GM19043 (cell line): Measurements from ENCODE around the gene SHC4.
"Not testable (repeated sequence)": the region's sequence is repeated elsewhere in the genome, so short reads cannot be mapped to it uniquely, and the experiment has no call there.

ENCODE experiments used
- ATAC-seq: cut with Tn5 transposase; IDR thresholded peaks from one replicate; pipeline ENCODE4 v1.9.1; 2021; ENCODE audit warnings: low read depth; ENCODE audit not compliant: unreplicated experiment

Gene SHC4

GRCh38 chr15:48855501-48856440 is 107.9 kb downstream of the SHC4 start:
- ATAC-seq, result no peak

DNA sequence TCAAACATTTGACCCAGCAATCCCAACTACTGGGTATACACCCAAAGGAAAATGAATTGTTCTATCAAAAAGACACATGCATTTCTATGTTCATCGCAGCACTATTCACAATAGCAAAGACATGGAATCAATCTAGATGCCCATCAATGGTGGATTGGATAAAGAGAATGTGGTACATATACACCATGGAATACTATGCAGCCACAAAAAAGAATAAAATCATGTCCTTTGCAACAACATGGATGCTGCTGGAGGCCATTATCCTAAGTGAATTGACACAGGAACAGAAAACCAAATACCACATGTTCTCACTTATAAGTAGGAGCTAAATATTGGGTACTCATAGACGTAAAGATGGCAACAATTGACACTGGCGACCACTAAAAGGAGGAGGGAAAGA is 109.3 kb downstream of the SHC4 start:
- not testable (repeated sequence) for ATAC-seq

- no peak for ATAC-seq
Observed at GRCh38 chr15:48851956-48852355, 111.8 kb downstream of the SHC4 start.

GRCh38 chr15:48850648-48851047 is 113.1 kb downstream of the SHC4 start:
- ATAC-seq, result no peak

- ATAC-seq, result no peak
Observed at GRCh38 chr15:48845123-48845522, 118.6 kb downstream of the SHC4 start.

- ATAC-seq, result no peak
Observed at GRCh38 chr15:48842501-48842900, 121.2 kb downstream of the SHC4 start.

- ATAC-seq, result no peak
Observed at GRCh38 chr15:48834756-48835155, 129.0 kb downstream of the SHC4 start.

DNA sequence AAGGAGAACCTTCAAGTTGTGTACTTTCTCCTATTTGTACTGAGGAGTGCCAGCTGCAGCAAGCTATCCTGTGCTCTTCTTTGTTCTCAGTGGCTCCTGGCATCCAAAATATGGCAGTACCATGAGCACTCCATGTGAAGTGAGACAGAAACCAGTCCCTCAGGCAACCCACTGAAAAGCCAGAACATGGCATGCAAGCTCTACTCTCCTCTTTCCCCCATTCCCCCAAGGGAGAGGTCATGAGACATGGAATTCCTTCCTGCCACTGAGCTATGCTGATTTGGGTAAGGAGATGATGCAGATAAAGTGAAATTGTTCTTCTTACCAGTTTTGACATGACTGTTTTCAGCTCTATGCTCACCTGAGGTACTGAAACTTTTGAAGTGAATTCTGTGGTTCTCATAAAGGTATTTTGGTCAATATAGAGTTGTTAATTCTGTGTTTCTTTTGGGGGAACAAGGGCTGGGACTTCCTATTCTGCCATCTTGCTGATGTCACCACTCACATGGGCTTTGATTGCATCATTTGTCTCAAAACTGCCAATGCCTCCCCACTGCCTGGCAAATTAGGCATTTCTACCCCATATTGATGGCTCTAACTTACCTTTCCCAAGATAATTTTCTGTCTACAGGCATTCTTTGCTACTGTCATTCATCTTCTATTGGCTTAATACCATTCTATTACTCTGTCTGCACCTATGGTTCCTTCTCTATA is 130.0 kb downstream of the SHC4 start:
- ATAC-seq, result no peak

DNA sequence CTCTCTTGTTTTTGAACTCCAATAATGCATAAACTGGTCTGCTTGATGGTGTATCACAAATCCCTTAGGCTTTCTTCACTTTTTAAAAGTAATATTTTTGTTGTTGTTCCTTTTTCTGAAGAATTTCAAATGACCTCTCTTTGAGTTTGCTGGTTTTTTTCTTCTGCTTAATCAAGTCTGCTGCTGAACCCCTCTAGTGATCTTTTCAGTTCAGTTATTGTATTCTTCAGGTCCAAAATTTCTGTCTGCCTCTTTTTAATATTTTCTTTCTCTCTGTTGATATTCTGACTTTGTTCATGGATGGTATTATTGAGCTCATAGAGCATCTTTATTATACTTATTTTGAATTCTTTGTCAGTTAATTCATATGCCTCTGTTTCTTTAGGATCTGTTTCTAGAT is 131.1 kb downstream of the SHC4 start:
- no peak for ATAC-seq

- ATAC-seq, result no peak
Observed at GRCh38 chr15:48828906-48829305, 134.8 kb downstream of the SHC4 start.

DNA sequence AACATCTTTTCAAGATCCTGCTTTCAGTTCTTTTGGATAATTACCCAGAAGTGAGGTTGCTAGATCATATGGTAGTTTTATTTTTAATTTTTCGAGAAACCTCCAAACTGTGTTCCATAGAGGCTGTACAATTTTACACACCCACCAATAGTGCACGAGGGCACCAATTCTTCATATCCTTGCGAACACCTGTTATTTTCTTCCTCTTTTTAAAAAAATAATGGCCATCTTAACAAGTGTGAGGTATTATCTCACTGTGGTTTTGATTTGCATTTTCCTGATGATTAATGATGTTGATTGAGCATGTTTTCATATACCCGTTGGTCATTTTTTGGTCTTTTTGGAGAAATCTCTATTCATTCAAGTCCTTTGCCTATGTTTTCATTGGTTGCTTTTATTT is 135.2 kb downstream of the SHC4 start:
- ATAC-seq, result no peak

- ATAC-seq, result no peak
Observed at GRCh38 chr15:48825075-48825474, 138.6 kb downstream of the SHC4 start.

DNA sequence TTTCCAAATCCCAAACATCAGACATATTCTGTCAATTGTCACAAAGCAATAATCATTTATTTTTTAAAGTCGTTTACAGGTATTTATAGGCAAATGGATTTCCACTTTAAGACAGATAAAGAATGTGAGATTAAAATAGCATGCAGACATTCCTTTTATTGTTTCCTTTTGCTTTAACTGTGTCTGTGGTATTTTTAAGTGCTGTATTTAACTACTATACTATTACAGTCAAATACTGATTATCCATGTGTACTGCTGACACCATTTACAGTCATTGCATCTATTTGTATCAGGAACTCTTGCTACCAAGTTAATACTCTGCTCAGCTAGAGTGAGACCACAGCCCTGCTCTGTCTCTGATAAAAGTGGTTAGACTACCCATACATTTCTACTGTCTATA is 140.0 kb downstream of the SHC4 start:
- ATAC-seq, result no peak

DNA sequence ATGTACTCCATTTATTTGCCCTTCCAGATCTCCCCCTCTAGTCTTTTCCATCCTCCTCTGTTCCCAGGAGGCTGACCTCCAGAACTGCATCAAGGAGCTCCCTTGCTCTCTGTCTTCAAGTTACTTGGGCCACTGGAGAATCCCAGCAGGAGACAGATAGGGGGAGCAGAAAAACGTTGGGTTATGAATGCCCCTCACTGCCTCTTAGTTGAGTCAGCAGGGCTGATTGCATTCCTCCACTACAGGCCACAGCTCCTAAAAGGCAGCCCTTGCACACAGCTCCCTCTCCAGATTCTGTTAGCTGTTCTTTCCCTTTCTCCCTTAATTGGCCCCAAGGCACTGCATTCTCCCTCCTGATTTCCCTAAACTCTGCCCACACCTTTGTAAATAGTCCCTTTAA is 140.5 kb downstream of the SHC4 start:
- no peak for ATAC-seq

DNA sequence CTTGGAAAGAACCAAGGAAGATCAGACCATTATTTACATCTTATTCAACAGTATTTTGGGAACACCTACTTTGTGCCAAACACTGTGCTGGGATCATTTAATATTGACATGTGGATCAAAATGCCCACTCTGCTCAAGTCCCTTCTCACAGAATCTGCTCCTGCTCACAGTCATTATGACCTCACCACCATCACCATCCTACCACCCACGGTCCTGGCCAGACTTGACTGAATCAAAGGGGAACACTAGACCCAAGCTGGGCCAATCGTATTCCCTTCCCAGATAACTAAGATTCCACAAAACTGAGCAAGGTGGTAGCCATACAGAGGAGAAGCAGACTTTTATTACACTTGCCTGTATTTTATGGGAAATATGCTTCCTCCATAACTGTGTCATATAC is 149.4 kb downstream of the SHC4 start:
- ATAC-seq, result no peak

DNA sequence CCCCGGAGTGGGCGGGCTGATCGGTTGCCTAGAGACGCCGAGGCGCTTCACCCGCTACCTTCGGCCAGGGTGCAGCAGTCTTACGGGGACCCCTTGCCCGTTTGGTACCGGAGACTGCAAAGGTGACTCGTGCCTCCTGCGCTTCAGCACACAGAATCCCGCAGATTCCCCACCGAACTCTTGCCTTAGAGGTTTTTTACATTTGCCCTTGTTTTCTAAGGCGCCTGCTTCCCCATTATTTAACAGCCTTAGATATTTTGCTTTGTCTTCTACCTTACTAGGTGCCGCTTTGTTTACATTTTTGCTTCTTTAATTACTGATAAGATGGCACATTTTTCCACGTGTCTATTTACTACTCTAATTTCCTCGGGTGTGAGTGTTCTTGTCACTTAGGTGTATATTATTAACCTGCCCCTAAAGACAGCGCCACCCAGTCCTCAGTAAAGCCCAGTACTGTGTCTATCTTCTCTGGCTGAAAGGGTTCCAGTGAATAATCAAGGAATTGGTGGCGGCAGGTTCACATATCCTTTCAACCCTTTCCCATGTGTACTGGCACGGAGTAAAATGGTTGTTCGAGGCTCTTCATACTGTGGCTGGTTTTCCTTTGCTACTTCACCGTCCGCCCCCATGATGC is 152.3 kb downstream of the SHC4 start:
- ATAC-seq, result no peak

GRCh38 chr15:48810414-48811324 is 153.1 kb downstream of the SHC4 start, which contains the start of gene CEP152:
CEP152 (minus strand) TSS chr15:48811069; CDS start chr15:48805649, 5,420 bp downstream.
- peak; percentile 95 for ATAC-seq

GRCh38 chr15:48806151-48806550 is 157.6 kb downstream of the SHC4 start:
- ATAC-seq, result no peak

GRCh38 chr15:48805591-48805990 is 158.1 kb downstream of the SHC4 start:
- no peak for ATAC-seq

DNA sequence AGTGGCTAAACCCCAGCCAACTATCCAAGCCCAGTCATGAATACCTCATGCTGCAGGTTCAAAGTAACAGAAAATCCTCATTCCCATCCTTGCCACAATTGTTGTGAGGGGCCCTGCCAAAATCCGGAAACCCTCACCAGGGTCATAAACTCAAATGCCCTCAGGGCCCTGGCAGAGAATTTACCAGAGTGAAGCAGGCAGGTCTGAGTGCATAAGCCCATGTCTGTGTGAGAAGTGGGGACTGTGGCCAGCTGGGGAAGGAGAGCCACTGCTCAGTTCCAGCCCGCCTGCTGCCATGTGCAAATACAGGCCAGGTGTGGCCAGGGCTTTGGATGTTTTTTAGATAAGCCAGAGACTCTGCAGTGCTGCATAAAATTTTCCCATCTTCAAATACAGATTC is 159.8 kb downstream of the SHC4 start:
- no peak for ATAC-seq
